GM12873 (cell line): ENCODE results near the gene EPHA2.

Experiments
- TF ChIP-seq, protein P1 (sequence below): IDR thresholded peaks from 2 replicates; pipeline ENCODE4 v1.5.1; 2012; ENCODE audit warnings: low read depth, mild to moderate bottlenecking, moderate library complexity, low read length, control low read depth; ENCODE audit not compliant: insufficient read depth; ENCODE audit errors: missing control alignments

Gene EPHA2

DNA sequence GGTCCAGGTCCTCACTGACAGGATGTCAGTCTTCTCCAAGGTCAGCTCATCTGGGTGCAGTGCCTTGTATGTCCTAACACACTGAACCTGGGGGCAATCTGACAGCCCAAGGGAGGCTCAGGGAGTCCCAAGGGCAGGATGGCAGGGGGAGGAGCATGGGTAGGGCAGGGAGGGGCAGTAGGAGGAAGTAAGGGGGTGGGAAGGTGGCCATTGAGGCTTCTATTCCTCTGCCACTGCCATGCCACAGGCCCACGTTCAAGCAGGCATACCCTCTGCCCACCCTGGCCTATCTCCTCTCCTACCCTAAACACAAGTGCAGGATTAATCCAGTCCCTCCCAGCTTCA lies 43.3 kb upstream of the EPHA2 start:
- TF ChIP-seq, protein P1, sequence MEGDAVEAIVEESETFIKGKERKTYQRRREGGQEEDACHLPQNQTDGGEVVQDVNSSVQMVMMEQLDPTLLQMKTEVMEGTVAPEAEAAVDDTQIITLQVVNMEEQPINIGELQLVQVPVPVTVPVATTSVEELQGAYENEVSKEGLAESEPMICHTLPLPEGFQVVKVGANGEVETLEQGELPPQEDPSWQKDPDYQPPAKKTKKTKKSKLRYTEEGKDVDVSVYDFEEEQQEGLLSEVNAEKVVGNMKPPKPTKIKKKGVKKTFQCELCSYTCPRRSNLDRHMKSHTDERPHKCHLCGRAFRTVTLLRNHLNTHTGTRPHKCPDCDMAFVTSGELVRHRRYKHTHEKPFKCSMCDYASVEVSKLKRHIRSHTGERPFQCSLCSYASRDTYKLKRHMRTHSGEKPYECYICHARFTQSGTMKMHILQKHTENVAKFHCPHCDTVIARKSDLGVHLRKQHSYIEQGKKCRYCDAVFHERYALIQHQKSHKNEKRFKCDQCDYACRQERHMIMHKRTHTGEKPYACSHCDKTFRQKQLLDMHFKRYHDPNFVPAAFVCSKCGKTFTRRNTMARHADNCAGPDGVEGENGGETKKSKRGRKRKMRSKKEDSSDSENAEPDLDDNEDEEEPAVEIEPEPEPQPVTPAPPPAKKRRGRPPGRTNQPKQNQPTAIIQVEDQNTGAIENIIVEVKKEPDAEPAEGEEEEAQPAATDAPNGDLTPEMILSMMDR: no peak

GRCh38 chr1:16198444-16199156 lies 42.7 kb upstream of the EPHA2 start:
- TF ChIP-seq, protein P1: no peak

GRCh38 chr1:16196874-16197273 lies 41.0 kb upstream of the EPHA2 start:
- TF ChIP-seq, protein P1: no peak

DNA sequence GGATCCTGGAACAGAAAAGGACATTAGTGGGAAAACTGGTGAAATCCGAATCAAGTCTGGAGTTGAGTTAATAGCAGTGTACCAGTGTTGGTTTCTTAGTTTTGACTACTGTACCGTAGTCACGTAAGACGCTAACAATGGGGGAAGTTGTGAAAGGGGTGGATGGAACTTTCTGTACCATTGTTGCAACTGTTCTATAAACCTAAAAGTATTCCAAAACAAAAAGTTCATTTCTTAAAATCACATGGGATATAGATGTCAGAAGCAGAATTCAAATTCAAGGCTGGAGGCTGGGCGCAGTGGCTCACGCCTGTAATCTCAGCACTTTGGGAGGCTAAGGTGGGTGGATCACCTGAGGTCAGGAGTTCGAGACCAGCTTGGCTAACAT lies 39.6 kb upstream of the EPHA2 start:
- TF ChIP-seq, protein P1: no peak

DNA sequence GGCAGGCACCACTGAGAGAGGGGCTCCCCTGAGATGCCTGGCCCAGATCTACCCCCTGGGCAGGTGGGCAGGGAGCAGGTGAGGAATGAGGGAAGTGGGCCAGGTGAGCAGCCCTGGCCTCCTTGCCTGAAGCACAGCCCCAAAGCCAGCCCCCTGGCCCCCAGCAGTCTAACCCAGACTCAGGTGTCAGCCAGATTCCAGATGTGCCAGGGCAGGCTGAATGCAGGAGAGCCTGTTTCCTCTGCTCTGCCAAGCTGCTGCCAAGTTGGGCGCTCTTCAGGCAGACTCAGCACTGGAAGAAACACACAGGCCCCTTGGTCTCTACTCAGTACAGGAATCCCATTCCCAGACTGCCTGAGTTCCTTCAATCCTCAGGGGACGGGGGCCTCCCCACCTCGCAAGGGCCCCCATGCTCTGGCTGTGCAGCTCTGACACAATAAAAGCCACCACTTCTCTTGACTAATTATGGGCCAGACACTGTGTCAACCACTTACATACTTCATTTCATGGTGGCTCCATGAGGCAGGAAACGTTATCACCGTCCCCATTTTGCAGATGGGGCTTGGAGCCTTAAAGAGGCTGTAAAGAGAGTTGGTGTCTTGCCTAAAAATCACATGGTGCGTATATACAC lies 36.2 kb upstream of the EPHA2 start:
- TF ChIP-seq, protein P1: no peak

- TF ChIP-seq, protein P1: no peak
Measured at GRCh38 chr1:16191309-16191708, 35.4 kb upstream of the EPHA2 start.

GRCh38 chr1:16189921-16190621 lies 34.2 kb upstream of the EPHA2 start:
- TF ChIP-seq, protein P1: no peak
